NCI-H2196 treated with DMSO at 0.1 percent for 48 hours (cell line): ENCODE data around the gene CCDC177.
A peak's percentile ranks its signal among the peaks of the same experiment; 100 is the strongest.

ENCODE experiments used
- DNase-seq: peaks from one replicate; lab custom pipeline; 2025; ENCODE audit not compliant: unreplicated experiment; lab: John Stamatoyannopoulos, UW

CCDC177 gene

GRCh38 chr14:69574263-69574953 lies at the start of gene CCDC177:
CCDC177 (minus strand) TSS chr14:69574871; CDS start chr14:69573622, 1,249 bp downstream.
- DNase-seq, result peak; percentile 55

- DNase-seq, result no peak
Observed at GRCh38 chr14:69624136-69624535, 49.5 kb upstream of the CCDC177 start.

GRCh38 chr14:69620981-69621380 lies 46.3 kb upstream of the CCDC177 start:
- DNase-seq, result no peak

GRCh38 chr14:69620211-69620611 lies 45.5 kb upstream of the CCDC177 start:
- no peak for DNase-seq

GRCh38 chr14:69619012-69619411 lies 44.3 kb upstream of the CCDC177 start:
- DNase-seq, result no peak

- DNase-seq, result no peak
Observed at GRCh38 chr14:69617796-69618195, 43.1 kb upstream of the CCDC177 start.

GRCh38 chr14:69616408-69616773 lies 41.7 kb upstream of the CCDC177 start:
- no peak for DNase-seq

- DNase-seq, result peak; percentile 59
Observed at GRCh38 chr14:69615496-69616407, 41.1 kb upstream of the CCDC177 start.

GRCh38 chr14:69615121-69615495 lies 40.4 kb upstream of the CCDC177 start:
- no peak for DNase-seq

- no peak for DNase-seq
Observed at GRCh38 chr14:69614592-69614991, 39.9 kb upstream of the CCDC177 start.

- no peak for DNase-seq
Observed at GRCh38 chr14:69613312-69614073, 38.8 kb upstream of the CCDC177 start.

GRCh38 chr14:69612783-69613130 lies 38.1 kb upstream of the CCDC177 start:
- no peak for DNase-seq

- DNase-seq, result no peak
Observed at GRCh38 chr14:69612014-69612782, 37.5 kb upstream of the CCDC177 start.

GRCh38 chr14:69611172-69612013 lies 36.7 kb upstream of the CCDC177 start, which contains the start of gene SUSD6:
SUSD6 (plus strand) TSS chr14:69611596; CDS start chr14:69658593, 46,997 bp downstream.
- DNase-seq, result peak; percentile 91

- DNase-seq, result no peak
Observed at GRCh38 chr14:69610874-69611171, 36.2 kb upstream of the CCDC177 start.

GRCh38 chr14:69610020-69610873 lies 35.6 kb upstream of the CCDC177 start:
- DNase-seq, result no peak

- DNase-seq, result no peak
Observed at GRCh38 chr14:69606258-69607184, 31.9 kb upstream of the CCDC177 start.

- no peak for DNase-seq
Observed at GRCh38 chr14:69605738-69606137, 31.1 kb upstream of the CCDC177 start.
